ENCODE data around the gene B9D1. TPM values are rescaled to one million over a fixed set of nuclear protein-coding genes. Genes with fewer than 3 reads are reported as not detected.
A peak's percentile ranks its signal among the peaks of the same experiment; 100 is the strongest.

Gene B9D1
- total and polyA plus RNA-seq, 12 donors: 5.3 to 18.8 (median 10.4) TPM

GRCh38 chr17:19402171-19402570 is 39.6 kb upstream of the B9D1 start:
- Histone ChIP-seq H3K27me3 (no peaks in the 10 kb centered on the region), H3K27ac (no peak overlapping the region), H3K4me3 (no peak overlapping the region), H3K36me3 (no peaks in the 10 kb centered on the region), H3K4me1 (peaks cover 0 to 26% (median 17%) of the 10 kb centered on the region in 9 donors), H3K9me3 (no peaks in the 10 kb centered on the region)
- intact Hi-C loops (cut with DNase I): loop anchor here in 1 of 10 donors (5.0 kb wide), 1 partner anchor 35 kb away; no protein-coding TSS in a partner anchor
- WGBS, 2 donors: 96 to 100% methylated on average over 1 of the region's 1 CpG
- ATAC-seq (no peak), DNase-seq (no peak)
- TF ChIP-seq, protein P1, sequence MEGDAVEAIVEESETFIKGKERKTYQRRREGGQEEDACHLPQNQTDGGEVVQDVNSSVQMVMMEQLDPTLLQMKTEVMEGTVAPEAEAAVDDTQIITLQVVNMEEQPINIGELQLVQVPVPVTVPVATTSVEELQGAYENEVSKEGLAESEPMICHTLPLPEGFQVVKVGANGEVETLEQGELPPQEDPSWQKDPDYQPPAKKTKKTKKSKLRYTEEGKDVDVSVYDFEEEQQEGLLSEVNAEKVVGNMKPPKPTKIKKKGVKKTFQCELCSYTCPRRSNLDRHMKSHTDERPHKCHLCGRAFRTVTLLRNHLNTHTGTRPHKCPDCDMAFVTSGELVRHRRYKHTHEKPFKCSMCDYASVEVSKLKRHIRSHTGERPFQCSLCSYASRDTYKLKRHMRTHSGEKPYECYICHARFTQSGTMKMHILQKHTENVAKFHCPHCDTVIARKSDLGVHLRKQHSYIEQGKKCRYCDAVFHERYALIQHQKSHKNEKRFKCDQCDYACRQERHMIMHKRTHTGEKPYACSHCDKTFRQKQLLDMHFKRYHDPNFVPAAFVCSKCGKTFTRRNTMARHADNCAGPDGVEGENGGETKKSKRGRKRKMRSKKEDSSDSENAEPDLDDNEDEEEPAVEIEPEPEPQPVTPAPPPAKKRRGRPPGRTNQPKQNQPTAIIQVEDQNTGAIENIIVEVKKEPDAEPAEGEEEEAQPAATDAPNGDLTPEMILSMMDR (IDR thresholded peaks at IDR 0.05): no peak

GRCh38 chr17:19401321-19402010 is 38.9 kb upstream of the B9D1 start:
- Histone ChIP-seq H3K36me3 (no peaks in the 10 kb centered on the region), H3K27ac (no peak overlapping the region), H3K9me3 (no peaks in the 10 kb centered on the region), H3K4me3 (no peak overlapping the region), H3K4me1 (peaks cover 0 to 26% (median 17%) of the 10 kb centered on the region in 9 donors), H3K27me3 (no peaks in the 10 kb centered on the region)
- DNase-seq (no peak), ATAC-seq (peak in 1 of 8 donors; percentile 46)
- TF ChIP-seq, protein P1 (IDR thresholded peaks at IDR 0.05): no peak
- WGBS, 2 donors: 49 to 57% methylated on average over 8 of the region's 8 CpGs
- intact Hi-C loops (cut with DNase I): loop anchor here in 1 of 10 donors (5.0 kb wide), 1 partner anchor 36 kb away; no protein-coding TSS in a partner anchor

- no peaks in the 10 kb centered on the region for H3K36me3 ChIP-seq
- H3K27ac ChIP-seq: peak overlapping the region in 1 of 10 donors; percentile 52
- ATAC-seq (no peak), DNase-seq (no peak)
- no peak overlapping the region for H3K4me3 ChIP-seq
- intact Hi-C loops (cut with DNase I): loop anchor here in 1 of 10 donors (5.0 kb wide), 1 partner anchor 37 kb away; no protein-coding TSS in a partner anchor
- WGBS, 2 donors: 79 to 84% methylated on average over 3 of the region's 3 CpGs
- no peaks in the 10 kb centered on the region for H3K27me3 ChIP-seq
- H3K9me3 ChIP-seq: no peaks in the 10 kb centered on the region
- TF ChIP-seq, protein P1 (IDR thresholded peaks at IDR 0.05): no peak
- peaks cover 0 to 26% (median 17%) of the 10 kb centered on the region in 9 donors for H3K4me1 ChIP-seq
These were observed 37.4 kb upstream of the B9D1 start for GRCh38 chr17:19399750-19400450.

- no peaks in the 10 kb centered on the region for H3K36me3 ChIP-seq
- peaks cover 0 to 26% (median 17%) of the 10 kb centered on the region in 9 donors for H3K4me1 ChIP-seq
- intact Hi-C loops (cut with DNase I): no loop called here
- ATAC-seq (peak; percentile 37 to 93 (median 85)), DNase-seq (peak; percentile 43 to 46)
- TF ChIP-seq, protein P1 (IDR thresholded peaks at IDR 0.05): no peak
- H3K27ac ChIP-seq: peak overlapping the region in 6 of 10 donors; percentile 23 to 67 (median 42)
- 64 to 65% methylated on average over 2 of the region's 2 CpGs for WGBS, 2 donors
- H3K9me3 ChIP-seq: no peaks in the 10 kb centered on the region
- H3K4me3 ChIP-seq: no peak overlapping the region
- no peaks in the 10 kb centered on the region for H3K27me3 ChIP-seq
These were observed 36.0 kb upstream of the B9D1 start for GRCh38 chr17:19398301-19399181.
